Inflammatory macrophage treated with lipopolysaccharide for 1 hour (primary cell): ENCODE results near the gene CWC22.
"Not testable (repeated sequence)": the region's sequence is repeated elsewhere in the genome, so short reads cannot be mapped to it uniquely, and the experiment has no call there.

Experiments
- DNase-seq, 2 donors: peaks; one replicate each; pipeline ENCODE4 v3.0.0-alpha.2; 2020 to 2022

CWC22 gene

DNA sequence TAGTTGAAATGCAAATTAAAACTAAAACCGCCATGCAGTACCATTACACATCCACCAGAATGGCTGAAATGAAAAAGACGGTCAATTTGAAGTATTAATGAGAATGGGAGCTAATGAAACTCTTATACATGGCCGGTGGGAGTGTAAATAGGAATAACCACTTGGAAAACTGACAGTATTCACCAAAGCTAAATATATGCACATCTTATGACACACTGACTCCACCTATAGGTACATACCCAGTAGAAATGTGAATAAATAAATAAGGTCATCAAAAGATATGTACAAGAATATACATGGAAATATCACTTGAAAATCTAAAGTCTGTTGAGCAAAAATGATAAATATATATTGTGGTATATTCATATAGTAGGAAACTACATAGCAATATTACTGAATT is 57.7 kb downstream of the CWC22 start:
- DNase-seq, result no peak

- DNase-seq, result no peak
Observed at GRCh38 chr2:179948058-179948457, 59.0 kb downstream of the CWC22 start.

- DNase-seq, result no peak
Observed at GRCh38 chr2:179946810-179947615, 60.1 kb downstream of the CWC22 start.

- DNase-seq, result no peak
Observed at GRCh38 chr2:179946346-179946745, 60.8 kb downstream of the CWC22 start.

DNA sequence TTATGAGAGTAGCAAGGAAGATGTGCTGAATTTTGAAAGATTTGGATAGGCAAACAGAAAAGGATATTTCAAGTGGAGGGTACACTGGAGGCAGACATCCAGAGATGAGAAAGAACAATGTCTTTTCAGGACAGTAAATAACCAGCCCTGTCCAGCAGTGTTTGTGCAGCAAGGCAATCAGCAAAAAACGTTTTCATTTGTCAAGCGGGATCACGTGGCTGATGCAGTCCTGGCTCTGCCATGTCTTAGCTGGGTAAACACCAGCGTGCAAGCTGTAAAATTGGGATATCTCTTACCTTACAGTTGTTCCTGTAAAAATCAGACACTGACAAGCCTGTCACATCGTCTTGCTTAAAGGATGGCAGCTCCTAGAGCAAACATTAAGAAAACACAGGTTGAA is 67.8 kb downstream of the CWC22 start:
- no peak for DNase-seq

DNA sequence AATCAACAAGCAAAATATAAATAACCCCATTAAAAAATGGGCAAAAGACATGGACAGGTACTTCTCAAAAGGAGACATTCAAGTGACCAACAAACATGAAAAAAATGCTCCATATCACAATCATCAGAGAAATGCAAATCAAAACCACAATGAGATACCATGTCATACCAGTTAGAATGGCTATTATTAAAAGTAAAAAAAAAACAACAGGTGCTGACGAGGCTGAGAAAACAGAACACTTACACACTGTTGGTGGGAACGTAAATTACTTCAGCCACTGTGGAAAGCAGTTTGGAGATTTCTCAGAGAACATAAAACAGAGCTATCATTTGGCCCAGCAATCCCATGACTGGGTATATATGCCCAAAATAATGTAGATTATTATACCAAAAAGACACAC is 69.1 kb downstream of the CWC22 start:
- DNase-seq, result no peak

- peak in 1 of 2 donors; percentile 3 for DNase-seq
Observed at GRCh38 chr2:179936654-179937053, 70.4 kb downstream of the CWC22 start.

- DNase-seq, result no peak
Observed at GRCh38 chr2:179936141-179936540, 71.0 kb downstream of the CWC22 start.

DNA sequence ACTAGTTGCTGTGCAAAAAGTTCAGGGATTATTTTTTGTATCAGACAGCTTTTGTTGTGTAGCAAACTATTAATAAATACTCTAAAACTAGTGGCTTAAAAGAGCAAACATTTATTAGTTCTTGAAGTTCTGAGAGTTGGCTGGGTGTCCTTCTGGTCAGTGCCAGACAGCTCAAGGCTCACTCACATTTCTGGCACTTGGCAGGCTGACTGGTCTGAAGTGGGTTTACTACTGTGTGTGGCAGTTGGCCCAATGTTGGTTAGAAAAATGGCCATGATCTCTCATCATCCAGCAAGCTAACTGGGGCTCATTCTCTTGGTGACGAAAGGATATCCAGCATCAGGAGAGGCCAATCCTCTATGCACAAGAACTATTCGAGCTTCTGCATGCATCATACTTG is 74.3 kb downstream of the CWC22 start:
- no peak for DNase-seq

DNA sequence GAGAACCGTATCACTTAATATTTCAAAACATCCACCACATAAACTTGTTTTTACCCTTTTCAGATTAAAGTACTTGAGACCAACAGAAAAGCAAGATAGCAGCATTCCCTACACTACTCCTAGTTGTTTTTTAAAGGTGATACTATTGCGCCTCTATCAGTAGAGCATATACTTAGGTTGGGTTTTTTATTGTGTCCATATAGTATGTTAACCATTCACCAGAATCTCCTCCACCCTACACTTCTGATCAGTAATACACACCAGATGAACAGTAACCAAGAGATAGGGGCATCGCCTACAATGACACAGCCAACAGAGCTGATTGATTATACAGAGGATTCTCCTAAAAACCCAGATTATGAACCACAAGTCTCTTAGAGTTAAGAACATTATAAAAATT is 75.6 kb downstream of the CWC22 start:
- DNase-seq, result no peak

GRCh38 chr2:179929997-179930396 is 77.1 kb downstream of the CWC22 start:
- not testable (repeated sequence) for DNase-seq

DNA sequence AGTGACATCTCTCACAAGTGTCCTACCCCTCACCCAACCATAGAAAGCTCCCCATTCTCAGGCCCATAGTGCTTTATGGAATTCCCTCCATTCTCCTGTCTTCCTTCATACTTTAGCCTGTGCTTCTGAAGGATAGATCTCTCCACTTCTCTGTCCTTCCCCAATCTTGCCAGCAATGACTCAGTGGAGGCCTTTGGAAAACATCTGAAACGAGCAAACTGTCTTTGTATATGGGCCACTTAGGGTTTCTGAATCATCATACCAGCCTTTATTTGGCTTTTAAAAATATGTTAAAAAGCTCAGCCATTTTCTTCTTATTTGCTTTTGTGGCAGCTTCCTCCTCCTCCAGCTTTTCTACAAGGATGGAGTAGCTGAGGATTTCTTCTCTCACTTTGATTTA is 80.1 kb downstream of the CWC22 start:
- DNase-seq, result no peak

GRCh38 chr2:179925713-179926112 is 81.4 kb downstream of the CWC22 start:
- no peak for DNase-seq

DNA sequence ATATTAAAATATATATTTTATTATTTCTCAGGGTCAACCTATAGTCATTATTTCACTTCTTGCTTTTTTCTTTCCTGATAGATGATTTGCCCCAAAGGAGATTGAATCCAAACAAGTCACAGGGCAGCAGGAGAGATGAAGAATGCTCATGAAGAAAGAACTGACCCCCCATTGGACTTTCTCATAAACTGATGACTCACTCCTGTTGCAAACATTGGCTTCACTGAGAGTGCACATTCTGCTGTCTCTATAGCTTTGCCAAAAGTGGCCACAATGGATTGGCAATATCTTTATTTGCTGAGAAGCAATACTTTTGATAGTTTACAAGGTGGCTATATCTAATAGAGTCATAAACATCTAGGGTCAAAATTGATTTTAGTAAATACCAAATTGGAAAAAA is 89.8 kb downstream of the CWC22 start:
- DNase-seq, result no peak

- no peak for DNase-seq
Observed at GRCh38 chr2:179915395-179915992, 91.6 kb downstream of the CWC22 start.

- no peak for DNase-seq
Observed at GRCh38 chr2:179913809-179914208, 93.3 kb downstream of the CWC22 start.

DNA sequence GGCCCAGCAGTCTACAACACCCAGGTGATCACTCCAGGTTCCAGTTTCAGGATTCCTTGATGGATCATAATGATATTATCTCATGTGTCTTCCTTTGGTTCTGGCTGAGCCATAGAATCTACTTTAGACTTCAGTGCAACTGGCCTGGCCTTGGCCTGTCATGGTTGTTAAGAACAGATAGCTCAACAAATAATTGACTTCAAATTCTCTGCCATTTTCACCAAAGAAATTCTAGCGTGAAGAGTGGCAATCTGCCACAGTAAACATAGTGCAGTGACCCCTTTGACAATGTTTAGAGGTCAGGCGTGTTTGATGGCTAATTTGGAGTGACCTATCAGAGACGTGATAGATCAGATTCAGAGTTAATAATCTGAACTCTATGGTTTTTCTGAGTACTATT is 95.5 kb downstream of the CWC22 start:
- no peak for DNase-seq

DNA sequence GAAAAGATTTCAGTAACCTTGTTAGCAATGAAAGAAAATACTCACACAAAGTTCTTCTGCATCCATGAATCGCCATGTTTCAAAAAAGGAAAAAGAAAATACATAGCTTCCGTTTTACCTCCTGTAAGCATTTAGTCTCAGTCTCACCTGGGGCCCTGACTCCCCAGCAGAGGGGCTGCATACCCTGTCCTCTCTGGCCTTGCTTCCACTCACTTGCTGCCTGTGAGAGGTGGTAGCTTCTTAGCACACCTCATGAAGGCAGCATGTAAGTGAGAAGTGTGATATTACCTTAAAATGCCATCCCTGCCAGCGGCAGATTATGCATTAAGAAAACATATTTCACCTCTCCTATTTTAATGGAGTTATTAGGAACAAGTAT is 96.4 kb downstream of the CWC22 start:
- no peak for DNase-seq

GRCh38 chr2:179909845-179910734 is 97.0 kb downstream of the CWC22 start:
- no peak for DNase-seq

GRCh38 chr2:179900655-179901054 is 106.4 kb downstream of the CWC22 start:
- DNase-seq, result no peak

DNA sequence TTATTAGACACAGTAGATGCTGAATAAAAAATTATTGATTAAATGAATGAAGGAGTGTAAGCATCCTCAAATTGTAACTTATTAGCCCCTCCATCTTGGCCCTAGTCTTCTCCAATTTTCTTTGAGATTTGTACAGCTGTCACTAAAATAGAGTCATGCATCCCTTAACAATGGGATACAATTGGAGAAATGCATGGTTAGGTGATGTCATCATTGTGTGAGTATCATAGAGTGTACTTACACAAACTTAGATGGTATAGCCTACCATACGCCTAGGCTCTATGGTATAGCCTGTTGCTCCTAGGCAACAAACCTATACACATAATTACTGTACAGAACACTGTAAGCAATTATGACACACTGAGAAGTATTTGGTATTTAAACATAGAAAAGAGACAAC is 107.4 kb downstream of the CWC22 start:
- DNase-seq, result no peak

DNA sequence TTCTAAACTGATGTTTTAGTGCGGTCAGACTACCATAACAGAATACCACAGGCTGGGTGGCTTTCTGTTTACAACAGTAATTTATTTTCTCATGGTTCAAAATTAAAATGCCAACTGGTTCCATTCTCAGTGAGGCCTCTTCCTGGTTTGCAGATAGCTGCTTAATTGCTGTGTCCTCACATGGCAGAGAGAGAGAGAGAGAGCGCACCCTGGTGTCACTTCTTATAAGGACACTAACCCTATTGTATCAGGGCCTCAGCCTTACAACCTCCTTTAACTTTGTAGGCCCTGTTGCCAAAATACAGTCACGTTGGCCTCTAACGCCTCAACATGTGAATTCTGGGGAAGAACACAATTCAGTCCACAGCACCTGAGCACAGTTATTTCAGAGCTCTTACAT is 108.2 kb downstream of the CWC22 start:
- DNase-seq, result peak in 1 of 2 donors; percentile 1
